ENCODE measurements around the gene KATNIP. TPM values are rescaled to one million over a fixed set of nuclear protein-coding genes. Genes with fewer than 3 reads are reported as not detected.

Gene KATNIP
- total RNA-seq, 2 donors from 2014 or later, result 16.0 to 23.7 TPM

- ATAC-seq (ENCODE audit: insufficient number of reproducible peaks, low FRiP score, low read depth) (no peak), DNase-seq (ENCODE audit: low spot score) (no peak)
- TF ChIP-seq CTCF (IDR thresholded peaks at IDR 0.05), result no peak
- Histone ChIP-seq H3K27me3 (replicated peaks; ENCODE audit: insufficient read depth) (no peaks in the 10 kb centered on the region), H3K9me3 (no peaks in the 10 kb centered on the region), H3K4me3 (no peak overlapping the region), H3K36me3 (no peaks in the 10 kb centered on the region), H3K4me1 (ENCODE audit: control insufficient read depth in 1 of 2, low read depth in 2 of 2) (no peaks in the 10 kb centered on the region), H3K27ac (no peak overlapping the region)
Observed at GRCh38 chr16:27596411-27596810, 46.5 kb downstream of the KATNIP start.

GRCh38 chr16:27597361-27597760 lies 47.4 kb downstream of the KATNIP start:
- DNase-seq (ENCODE audit: low spot score) (no peak), ATAC-seq (ENCODE audit: insufficient number of reproducible peaks, low FRiP score, low read depth) (no peak)
- Histone ChIP-seq H3K36me3 (no peaks in the 10 kb centered on the region), H3K27ac (no peak overlapping the region), H3K4me1 (ENCODE audit: control insufficient read depth in 1 of 2, low read depth in 2 of 2) (no peaks in the 10 kb centered on the region), H3K27me3 (replicated peaks; ENCODE audit: insufficient read depth) (no peaks in the 10 kb centered on the region), H3K4me3 (no peak overlapping the region), H3K9me3 (no peaks in the 10 kb centered on the region)
- no peak for TF ChIP-seq CTCF (IDR thresholded peaks at IDR 0.05)

- Histone ChIP-seq H3K9me3 (no peaks in the 10 kb centered on the region), H3K36me3 (no peaks in the 10 kb centered on the region), H3K27me3 (replicated peaks; ENCODE audit: insufficient read depth) (no peaks in the 10 kb centered on the region), H3K4me1 (ENCODE audit: control insufficient read depth in 1 of 2, low read depth in 2 of 2) (no peaks in the 10 kb centered on the region), H3K27ac (no peak overlapping the region), H3K4me3 (no peak overlapping the region)
- DNase-seq (ENCODE audit: low spot score) (no peak), ATAC-seq (ENCODE audit: insufficient number of reproducible peaks, low FRiP score, low read depth) (no peak)
- no peak for TF ChIP-seq CTCF (IDR thresholded peaks at IDR 0.05)
Observed at GRCh38 chr16:27598220-27598619, 48.3 kb downstream of the KATNIP start.

GRCh38 chr16:27598931-27599565 lies 49.1 kb downstream of the KATNIP start:
- Histone ChIP-seq H3K9me3 (no peaks in the 10 kb centered on the region), H3K4me1 (ENCODE audit: control insufficient read depth in 1 of 2, low read depth in 2 of 2) (no peaks in the 10 kb centered on the region), H3K27me3 (replicated peaks; ENCODE audit: insufficient read depth) (no peaks in the 10 kb centered on the region), H3K27ac (no peak overlapping the region), H3K36me3 (no peaks in the 10 kb centered on the region), H3K4me3 (no peak overlapping the region)
- no peak for TF ChIP-seq CTCF (IDR thresholded peaks at IDR 0.05)
- no peak for DNase-seq (ENCODE audit: low spot score)
- no peak for ATAC-seq (ENCODE audit: insufficient number of reproducible peaks, low FRiP score, low read depth)

GRCh38 chr16:27599606-27600005 lies 49.7 kb downstream of the KATNIP start:
- H3K27me3 ChIP-seq (replicated peaks; ENCODE audit: insufficient read depth), result no peaks in the 10 kb centered on the region
- no peak overlapping the region for H3K27ac ChIP-seq
- no peaks in the 10 kb centered on the region for H3K36me3 ChIP-seq
- ATAC-seq (ENCODE audit: insufficient number of reproducible peaks, low FRiP score, low read depth), result no peak
- H3K4me3 ChIP-seq, result no peak overlapping the region
- no peaks in the 10 kb centered on the region for H3K9me3 ChIP-seq
- no peaks in the 10 kb centered on the region for H3K4me1 ChIP-seq (ENCODE audit: control insufficient read depth in 1 of 2, low read depth in 2 of 2)
- DNase-seq (ENCODE audit: low spot score), result no peak
- no peak for TF ChIP-seq CTCF (IDR thresholded peaks at IDR 0.05)

Other genes starting within 250 kb of the KATNIP start
- 100 to 1,000 TPM in 1 of 2 donors, 10 to 100 TPM in 1; 46.2 to 148 TPM for gene IL4R, start 236.2 kb upstream of the KATNIP start, total RNA-seq
- 1 to 10 TPM in 1 of 2 donors, under 1 TPM in 1; 0.14 to 1.8 TPM for gene IL21R, start 148.0 kb upstream of the KATNIP start, total RNA-seq
- 10 to 100 TPM; 51.9 to 83.2 TPM for gene GTF3C1, start 231 bp upstream of the KATNIP start, total RNA-seq

Data from thoracic aorta (tissue), 2 donors.